ENCODE data around the gene RBFOX2.

DNA sequence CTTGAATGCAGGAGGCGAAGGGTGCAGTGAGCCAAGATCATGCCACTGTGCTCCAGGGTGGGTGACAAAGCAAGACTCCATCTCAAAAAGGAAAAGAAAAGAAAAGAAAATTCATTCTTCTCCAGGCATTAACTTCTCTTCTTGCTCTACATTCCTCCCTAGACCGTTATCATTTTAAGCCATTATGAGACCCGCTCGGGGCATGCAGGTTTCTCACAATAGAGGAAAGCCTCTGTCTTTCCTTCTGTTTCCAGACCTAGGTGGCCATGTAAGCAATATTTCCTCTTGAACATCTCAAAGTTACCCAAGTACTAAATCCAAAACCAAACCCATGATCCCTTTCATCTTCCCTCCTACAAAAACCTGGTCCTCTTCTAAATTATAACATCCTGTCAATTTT lies 139.6 kb downstream of the RBFOX2 start:
- TF ChIP-seq, protein P1, sequence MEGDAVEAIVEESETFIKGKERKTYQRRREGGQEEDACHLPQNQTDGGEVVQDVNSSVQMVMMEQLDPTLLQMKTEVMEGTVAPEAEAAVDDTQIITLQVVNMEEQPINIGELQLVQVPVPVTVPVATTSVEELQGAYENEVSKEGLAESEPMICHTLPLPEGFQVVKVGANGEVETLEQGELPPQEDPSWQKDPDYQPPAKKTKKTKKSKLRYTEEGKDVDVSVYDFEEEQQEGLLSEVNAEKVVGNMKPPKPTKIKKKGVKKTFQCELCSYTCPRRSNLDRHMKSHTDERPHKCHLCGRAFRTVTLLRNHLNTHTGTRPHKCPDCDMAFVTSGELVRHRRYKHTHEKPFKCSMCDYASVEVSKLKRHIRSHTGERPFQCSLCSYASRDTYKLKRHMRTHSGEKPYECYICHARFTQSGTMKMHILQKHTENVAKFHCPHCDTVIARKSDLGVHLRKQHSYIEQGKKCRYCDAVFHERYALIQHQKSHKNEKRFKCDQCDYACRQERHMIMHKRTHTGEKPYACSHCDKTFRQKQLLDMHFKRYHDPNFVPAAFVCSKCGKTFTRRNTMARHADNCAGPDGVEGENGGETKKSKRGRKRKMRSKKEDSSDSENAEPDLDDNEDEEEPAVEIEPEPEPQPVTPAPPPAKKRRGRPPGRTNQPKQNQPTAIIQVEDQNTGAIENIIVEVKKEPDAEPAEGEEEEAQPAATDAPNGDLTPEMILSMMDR (IDR thresholded peaks at IDR 0.05; ENCODE audit: low read depth, low read length), result no peak
- TF ChIP-seq POLR2A (IDR thresholded peaks at IDR 0.05; ENCODE audit: extremely low read depth, insufficient read length), result no peak
- TF ChIP-seq, protein P2, sequence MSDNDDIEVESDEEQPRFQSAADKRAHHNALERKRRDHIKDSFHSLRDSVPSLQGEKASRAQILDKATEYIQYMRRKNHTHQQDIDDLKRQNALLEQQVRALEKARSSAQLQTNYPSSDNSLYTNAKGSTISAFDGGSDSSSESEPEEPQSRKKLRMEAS (IDR thresholded peaks at IDR 0.05; ENCODE audit: low read depth, low read length), result no peak
